ENCODE data around the gene KRT9. TPM values are rescaled to one million over a fixed set of nuclear protein-coding genes. Genes with fewer than 3 reads are reported as not detected.

The KRT9 gene
- total and polyA plus RNA-seq, 2 of the 13 experiments (the other 11 are each of a cell fraction or from before 2014, with no cell fraction given), result not detected

DNA sequence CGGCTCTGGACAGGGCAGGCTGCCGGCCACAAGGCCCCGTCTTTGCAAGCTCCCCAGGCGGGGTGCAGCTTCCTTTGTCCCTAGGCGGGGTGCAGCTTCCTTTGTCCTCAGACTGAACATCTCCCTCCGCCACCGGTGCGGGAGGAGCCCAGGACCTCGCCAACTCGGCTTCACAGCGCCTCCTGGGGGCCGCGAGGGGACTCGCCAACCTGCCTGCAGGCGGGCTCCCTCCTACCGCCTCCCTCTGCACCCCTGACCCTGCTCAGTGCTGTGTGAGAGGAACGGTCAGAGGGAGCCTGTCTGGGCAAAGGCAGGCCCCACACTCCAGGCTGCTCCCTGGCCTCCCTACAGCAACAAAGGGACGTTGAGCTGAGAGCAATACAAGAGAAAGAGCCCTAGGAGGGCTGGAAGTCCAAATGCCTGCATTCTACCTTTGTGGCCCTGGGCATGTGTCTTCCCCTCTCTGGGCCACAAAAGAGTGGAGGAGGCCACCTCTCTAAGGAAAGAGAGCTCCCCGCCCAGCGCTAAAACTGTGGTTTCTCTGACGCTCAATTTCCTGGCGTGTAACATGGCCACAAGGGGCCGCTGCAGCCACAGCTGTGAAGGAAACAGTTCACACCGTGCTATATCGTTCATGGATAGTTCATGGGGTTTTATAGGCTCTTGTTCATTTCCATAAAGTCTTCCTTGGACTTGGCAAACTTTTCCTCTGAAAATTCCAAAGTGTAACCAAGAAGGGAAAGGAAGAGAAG lies 22.8 kb downstream of the KRT9 start (continued):
- TF ChIP-seq, protein P1, sequence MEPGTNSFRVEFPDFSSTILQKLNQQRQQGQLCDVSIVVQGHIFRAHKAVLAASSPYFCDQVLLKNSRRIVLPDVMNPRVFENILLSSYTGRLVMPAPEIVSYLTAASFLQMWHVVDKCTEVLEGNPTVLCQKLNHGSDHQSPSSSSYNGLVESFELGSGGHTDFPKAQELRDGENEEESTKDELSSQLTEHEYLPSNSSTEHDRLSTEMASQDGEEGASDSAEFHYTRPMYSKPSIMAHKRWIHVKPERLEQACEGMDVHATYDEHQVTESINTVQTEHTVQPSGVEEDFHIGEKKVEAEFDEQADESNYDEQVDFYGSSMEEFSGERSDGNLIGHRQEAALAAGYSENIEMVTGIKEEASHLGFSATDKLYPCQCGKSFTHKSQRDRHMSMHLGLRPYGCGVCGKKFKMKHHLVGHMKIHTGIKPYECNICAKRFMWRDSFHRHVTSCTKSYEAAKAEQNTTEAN (CRISPR knock-in tag; conservative IDR thresholded peaks at IDR 0.05), result no peak
- TF ChIP-seq ZMYM3 (CRISPR knock-in tag; IDR thresholded peaks at IDR 0.05) (peak; percentile 83), POGZ (CRISPR knock-in tag; IDR thresholded peaks at IDR 0.05) (0 out of 2 replicates have a peak, but pooled peaks have one; percentile 17), BHLHE40 (IDR thresholded peaks at IDR 0.05; ENCODE audit: low read length) (no peak), NR2F1 (CRISPR knock-in tag; IDR thresholded peaks at IDR 0.05) (peak; percentile 56 to 68; a peak in 1 of 4 replicates), ATF1 (CRISPR knock-in tag; IDR thresholded peaks at IDR 0.05) (no peak), TCF12 (IDR thresholded peaks at IDR 0.05) (no peak), TCF12 (CRISPR knock-in tag; IDR thresholded peaks at IDR 0.05) (no peak), MEIS1 (CRISPR knock-in tag; IDR thresholded peaks at IDR 0.05; ENCODE audit: borderline replicate concordance) (peak; percentile 60; the same call in 1 of the 2 replicates), ZNF383 (CRISPR knock-in tag; IDR thresholded peaks at IDR 0.05; ENCODE audit: borderline replicate concordance) (no peak), ZNF737 (CRISPR knock-in tag; IDR thresholded peaks at IDR 0.05; ENCODE audit: borderline replicate concordance) (no peak), ZFP36L2 (CRISPR knock-in tag; IDR thresholded peaks at IDR 0.05) (no peak), ZFYVE20 (CRISPR knock-in tag; IDR thresholded peaks at IDR 0.05; ENCODE audit: borderline replicate concordance, low read depth) (no peak), RCOR2 (CRISPR knock-in tag; IDR thresholded peaks at IDR 0.05) (peak; percentile 55; the same call in 1 of the 2 replicates), KMT2B (CRISPR knock-in tag; IDR thresholded peaks at IDR 0.05) (no peak), GPBP1L1 (CRISPR knock-in tag; IDR thresholded peaks at IDR 0.05) (no peak)
- TF ChIP-seq, protein P2, sequence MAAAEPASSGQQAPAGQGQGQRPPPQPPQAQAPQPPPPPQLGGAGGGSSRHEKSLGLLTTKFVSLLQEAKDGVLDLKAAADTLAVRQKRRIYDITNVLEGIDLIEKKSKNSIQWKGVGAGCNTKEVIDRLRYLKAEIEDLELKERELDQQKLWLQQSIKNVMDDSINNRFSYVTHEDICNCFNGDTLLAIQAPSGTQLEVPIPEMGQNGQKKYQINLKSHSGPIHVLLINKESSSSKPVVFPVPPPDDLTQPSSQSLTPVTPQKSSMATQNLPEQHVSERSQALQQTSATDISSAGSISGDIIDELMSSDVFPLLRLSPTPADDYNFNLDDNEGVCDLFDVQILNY (CRISPR knock-in tag; conservative IDR thresholded peaks at IDR 0.05), result no peak
- TF ChIP-seq, protein P3, sequence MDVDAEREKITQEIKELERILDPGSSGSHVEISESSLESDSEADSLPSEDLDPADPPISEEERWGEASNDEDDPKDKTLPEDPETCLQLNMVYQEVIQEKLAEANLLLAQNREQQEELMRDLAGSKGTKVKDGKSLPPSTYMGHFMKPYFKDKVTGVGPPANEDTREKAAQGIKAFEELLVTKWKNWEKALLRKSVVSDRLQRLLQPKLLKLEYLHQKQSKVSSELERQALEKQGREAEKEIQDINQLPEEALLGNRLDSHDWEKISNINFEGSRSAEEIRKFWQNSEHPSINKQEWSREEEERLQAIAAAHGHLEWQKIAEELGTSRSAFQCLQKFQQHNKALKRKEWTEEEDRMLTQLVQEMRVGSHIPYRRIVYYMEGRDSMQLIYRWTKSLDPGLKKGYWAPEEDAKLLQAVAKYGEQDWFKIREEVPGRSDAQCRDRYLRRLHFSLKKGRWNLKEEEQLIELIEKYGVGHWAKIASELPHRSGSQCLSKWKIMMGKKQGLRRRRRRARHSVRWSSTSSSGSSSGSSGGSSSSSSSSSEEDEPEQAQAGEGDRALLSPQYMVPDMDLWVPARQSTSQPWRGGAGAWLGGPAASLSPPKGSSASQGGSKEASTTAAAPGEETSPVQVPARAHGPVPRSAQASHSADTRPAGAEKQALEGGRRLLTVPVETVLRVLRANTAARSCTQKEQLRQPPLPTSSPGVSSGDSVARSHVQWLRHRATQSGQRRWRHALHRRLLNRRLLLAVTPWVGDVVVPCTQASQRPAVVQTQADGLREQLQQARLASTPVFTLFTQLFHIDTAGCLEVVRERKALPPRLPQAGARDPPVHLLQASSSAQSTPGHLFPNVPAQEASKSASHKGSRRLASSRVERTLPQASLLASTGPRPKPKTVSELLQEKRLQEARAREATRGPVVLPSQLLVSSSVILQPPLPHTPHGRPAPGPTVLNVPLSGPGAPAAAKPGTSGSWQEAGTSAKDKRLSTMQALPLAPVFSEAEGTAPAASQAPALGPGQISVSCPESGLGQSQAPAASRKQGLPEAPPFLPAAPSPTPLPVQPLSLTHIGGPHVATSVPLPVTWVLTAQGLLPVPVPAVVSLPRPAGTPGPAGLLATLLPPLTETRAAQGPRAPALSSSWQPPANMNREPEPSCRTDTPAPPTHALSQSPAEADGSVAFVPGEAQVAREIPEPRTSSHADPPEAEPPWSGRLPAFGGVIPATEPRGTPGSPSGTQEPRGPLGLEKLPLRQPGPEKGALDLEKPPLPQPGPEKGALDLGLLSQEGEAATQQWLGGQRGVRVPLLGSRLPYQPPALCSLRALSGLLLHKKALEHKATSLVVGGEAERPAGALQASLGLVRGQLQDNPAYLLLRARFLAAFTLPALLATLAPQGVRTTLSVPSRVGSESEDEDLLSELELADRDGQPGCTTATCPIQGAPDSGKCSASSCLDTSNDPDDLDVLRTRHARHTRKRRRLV (CRISPR knock-in tag; IDR thresholded peaks at IDR 0.05), result no peak
- TF ChIP-seq, protein P4, sequence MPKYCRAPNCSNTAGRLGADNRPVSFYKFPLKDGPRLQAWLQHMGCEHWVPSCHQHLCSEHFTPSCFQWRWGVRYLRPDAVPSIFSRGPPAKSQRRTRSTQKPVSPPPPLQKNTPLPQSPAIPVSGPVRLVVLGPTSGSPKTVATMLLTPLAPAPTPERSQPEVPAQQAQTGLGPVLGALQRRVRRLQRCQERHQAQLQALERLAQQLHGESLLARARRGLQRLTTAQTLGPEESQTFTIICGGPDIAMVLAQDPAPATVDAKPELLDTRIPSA (CRISPR knock-in tag; IDR thresholded peaks at IDR 0.05; ENCODE audit: borderline replicate concordance), result no peak

Measured in HepG2 (cell line).